Tibial nerve (tissue), 4 donors: ENCODE data around the gene GPC2.

Source experiments
- CTCF ChIP-seq, 5 experiments: fragments of 200-600 bp in 3 of 5; fragments of 450-650 bp in 2 of 5; sonication (generic) in 3 of 5; IDR thresholded peaks; one replicate each; pipeline ENCODE4 v1.5.1; 2016 to 2019; ENCODE audit warnings: antibody characterized with exemption in 5 of 5, mild to moderate bottlenecking in 3 of 5, moderate library complexity in 2 of 5
- EP300 ChIP-seq, 2 donors: sonication (generic); formaldehyde crosslinking; IDR thresholded peaks; one replicate each; pipeline ENCODE4 v1.6.1; 2017; ENCODE audit warnings: antibody characterized with exemption in 2 of 2, mild to moderate bottlenecking in 1 of 2

GRCh38 chr7:100156331-100157068 lies 20.7 kb downstream of the GPC2 start:
- TF ChIP-seq CTCF (IDR thresholded peaks at IDR 0.05) = no peak
- no peak for TF ChIP-seq EP300 (IDR thresholded peaks at IDR 0.05)
